Stimulated activated CD4-positive, alpha-beta T cell treated with anti-CD3 and anti-CD28 coated beads, TNF-alpha, amount 100 ng/mL, for 48 hours (primary cell): ENCODE measurements around the gene GRID2.

ENCODE experiments used
- DNase-seq, 3 donors: peaks; one replicate each; pipeline ENCODE4 v3.0.0-alpha.2; 2020; ENCODE audit warnings: low read depth in 3 of 3

The GRID2 gene

DNA sequence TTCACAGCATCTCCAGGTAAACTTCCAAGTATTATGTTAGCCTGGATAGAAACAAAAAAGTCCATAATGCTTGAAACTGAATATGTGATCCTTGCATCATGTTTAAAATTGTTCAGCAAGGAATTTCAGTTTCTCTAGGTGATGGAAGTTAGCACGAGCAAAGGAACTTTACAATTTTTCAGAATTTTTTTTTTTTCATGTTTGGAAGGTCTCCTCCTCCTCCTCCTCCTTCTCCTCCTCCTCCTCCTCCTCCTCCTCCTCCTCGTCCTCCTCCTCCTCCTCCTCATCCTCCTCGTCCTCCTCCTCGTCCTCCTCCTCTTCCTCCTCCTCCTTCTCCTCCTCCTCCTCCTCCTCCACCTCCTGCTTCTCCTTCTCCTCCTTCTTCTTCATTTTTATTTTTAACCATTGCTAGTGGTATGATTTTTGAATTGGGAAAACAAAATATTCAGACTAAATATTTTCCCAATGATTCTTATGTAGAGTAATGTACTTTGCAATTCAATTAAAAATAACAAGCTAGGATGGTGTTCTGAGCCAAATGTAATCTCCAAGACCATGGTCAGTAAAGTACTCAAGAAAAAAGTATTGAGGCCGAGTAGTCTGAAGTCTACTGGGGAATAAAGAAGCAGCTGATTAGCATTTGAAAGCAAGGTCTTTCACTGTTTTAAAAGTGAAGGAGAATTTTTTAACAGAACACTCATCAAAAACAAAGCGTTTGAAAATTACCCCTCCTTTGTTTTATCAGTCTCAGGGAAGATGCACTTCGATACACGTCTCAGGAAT is 1103.9 kb downstream of the GRID2 start:
- DNase-seq = no peak

DNA sequence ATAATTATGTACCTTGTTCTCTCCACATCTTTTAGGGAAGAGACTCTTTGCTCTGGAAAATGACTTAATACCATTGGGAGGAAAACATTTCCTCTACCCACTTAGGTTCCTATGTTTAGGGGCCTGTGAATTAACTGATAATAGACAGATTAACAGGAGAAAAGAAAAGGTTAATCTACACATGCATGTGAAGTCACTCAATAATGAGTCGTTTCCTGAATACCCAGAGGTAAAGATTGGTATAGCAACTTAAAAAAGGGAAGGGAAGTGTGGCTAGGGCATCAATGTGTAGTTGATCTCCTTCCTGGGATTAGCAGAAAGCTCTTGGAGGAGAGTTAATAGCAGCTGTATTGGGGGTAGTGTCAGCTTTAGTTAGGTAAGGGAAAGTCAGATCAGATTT is 1105.3 kb downstream of the GRID2 start:
- DNase-seq = no peak

DNA sequence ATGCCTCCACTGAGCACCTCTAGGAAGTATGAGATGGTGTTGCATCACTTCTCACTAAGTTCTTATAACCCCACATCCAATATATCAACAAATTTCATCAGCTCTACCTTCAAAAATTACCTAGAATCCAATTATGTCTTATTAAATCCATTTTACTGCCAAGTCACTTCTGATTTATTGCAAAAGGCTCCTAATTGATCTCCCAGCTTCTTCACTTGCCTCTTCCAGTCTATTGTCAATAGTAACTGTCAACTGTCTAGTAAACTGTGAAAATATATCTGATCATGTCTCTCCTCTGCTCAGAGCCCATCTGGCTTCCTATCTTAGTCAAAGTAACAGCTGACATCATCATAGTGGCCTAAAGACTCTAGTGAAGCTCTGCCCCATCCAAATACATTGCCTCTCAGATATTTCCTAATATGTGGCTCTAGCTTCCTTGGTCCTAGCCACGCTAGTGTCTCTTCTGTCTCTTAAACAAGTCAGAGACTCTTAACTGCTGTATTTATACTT is 1110.3 kb downstream of the GRID2 start:
- no peak for DNase-seq

GRCh38 chr4:93416344-93417128 is 1112.8 kb downstream of the GRID2 start:
- no peak for DNase-seq

DNA sequence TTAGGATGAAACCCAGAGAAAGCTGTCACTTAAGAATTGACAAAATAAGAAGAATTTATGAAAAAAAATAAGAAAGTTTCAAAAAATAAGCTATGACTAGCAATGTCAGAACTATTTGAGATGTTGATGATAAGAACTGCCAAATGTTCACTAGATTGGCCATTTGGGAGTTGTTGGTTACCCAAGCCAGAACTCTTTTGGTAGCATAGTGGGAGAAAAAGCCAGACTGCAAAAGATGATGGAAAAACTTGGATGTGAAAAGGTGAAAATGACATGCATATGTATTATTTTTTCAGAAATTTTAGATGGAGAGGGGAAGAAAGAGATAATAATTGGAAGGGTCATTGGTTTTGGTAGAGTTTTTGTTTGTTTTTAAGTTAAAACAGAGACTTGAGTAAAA is 1127.6 kb downstream of the GRID2 start:
- DNase-seq = no peak

- DNase-seq = no peak
Measured at GRCh38 chr4:93433840-93434239, 1130.1 kb downstream of the GRID2 start.

GRCh38 chr4:93436000-93436626 is 1132.3 kb downstream of the GRID2 start:
- no peak for DNase-seq

DNA sequence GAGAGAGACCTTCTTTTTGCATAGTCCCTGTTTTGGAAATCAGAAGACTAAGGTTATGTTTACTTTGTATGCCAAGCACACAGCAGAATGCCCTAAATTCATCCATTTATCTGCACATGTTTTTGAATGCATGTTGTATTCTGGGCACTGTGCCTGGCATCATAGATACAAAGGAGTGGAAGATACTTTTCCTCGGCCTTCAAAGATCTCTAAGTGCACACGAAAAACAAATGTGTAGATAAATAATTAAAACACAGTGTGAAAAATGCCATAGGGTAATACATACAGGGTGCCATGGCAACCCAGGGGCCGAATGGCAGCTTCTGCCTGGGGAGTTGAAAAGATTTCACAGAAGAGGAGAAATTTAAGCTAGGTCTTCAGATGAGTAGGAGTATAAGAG is 1134.2 kb downstream of the GRID2 start:
- no peak for DNase-seq

DNA sequence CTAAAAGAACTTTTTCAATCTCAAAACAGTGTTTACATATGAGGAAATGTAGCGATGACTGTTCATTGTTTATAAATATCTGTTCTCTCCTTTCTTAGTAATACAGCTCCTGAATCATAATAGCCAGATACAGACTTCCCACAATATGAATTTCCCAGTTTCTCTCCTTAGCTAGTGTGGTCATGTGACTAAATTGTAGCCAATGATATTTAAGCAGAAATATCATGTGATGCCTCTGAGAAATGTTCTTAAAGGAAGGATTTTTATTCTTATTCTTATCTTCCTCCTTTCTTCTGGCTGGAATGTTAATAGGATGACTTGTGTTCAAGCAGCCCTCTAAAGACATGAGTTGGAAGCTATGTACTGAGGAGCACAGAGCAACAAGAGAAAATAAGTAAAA is 1141.1 kb downstream of the GRID2 start:
- no peak for DNase-seq

DNA sequence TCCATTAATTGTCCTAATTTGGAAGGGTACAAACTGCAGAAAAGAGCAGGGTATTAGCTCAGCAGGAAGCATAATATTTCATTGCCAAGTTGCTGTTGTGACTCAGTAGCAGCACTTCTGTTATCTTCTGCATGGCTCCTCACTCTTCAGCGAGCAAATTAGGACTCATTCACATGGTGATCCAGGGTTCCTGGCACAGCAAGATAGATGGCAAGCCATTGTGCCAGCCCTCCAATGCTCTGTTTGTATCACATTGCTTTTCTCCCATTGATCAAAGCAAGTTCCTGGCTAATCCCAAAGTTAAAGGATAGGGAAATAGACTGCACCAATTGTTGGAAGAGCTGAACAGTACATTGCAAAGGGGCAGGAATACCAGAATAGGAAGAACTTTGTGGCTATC is 1142.3 kb downstream of the GRID2 start:
- DNase-seq = no peak

DNA sequence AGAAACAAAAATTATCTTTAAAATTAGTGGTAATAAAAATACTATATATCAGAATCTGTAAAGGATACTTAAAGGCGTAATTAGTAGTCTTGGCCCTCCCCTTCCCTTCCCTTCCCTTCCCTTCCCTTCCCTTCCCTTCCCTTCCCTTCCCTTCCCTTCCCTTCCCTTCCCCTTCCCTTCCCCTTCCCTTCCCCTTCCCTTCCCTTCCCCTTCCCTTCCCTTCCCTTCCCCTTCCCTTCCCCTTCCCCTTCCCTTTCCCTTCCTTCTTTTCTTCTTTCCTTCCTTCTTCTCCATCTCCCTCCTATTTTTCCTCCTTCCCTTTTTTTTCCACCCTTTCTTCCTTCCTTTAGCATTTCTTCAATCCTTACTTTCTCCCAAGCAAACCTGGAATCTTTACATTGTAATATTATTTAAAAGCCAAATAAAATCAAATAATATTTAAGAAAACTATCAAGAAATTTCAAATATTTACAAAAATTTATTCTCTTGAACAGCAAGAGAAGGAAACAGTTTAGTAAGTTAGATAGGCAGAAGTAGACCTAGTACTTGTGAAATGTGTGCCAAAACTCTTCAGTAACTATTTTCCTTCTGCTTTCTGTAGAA is 1145.0 kb downstream of the GRID2 start:
- DNase-seq = no peak

DNA sequence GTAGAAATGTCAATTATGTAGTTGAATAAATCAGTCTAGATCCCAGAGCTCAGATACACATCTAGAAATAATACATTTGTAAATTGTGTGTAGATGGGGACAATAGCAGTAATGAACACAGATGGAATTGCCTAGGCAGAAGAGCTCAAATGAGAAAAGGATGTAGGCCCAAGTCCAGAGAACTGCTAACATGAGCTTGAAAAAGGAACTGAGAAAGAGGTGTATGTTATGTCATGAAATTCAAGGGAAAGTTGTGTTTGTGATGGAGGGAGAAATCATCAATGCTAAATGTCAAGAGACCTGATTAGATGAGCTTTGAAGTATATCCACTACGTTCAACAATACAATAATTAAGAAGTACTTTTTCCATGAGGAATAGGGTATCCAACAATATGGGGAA is 1148.2 kb downstream of the GRID2 start:
- DNase-seq = no peak

DNA sequence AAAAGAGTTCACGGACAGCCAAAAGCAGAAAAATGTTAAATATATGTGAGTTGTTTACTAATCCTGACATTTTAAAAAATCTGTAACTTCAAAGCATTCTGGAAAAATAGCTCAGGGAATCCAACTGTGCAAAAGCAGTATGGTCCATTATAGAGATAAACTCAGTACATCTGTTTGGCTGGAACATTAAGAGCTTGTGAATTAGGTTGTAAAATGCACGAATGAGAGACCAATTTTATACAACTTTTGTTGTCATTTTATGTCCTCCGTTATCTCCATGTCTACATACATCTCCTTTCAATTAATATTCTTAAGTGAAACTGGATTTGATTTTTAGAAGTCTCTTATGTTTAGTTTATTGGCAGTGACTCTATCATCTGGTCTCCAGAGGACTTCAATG is 1157.8 kb downstream of the GRID2 start:
- no peak for DNase-seq

DNA sequence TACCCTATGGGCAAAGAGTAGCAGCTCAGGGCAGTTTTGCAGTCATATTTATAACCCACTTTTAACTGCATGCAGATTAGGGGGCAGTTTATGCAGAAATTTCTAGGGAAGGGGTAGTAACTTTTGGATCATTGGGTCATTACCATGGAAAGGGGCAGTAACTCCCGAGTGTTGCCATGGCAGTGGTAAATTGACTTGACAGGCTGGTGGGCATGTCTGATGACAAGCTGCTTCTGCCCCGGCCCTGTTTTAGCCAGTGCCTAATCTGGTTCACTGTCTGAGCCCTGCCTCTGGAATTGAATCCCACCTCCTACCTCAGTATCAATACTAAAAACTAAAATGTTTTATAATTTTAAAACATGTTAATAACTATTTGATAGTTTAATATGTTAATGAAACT is 1162.7 kb downstream of the GRID2 start:
- no peak for DNase-seq

- DNase-seq = no peak
Measured at GRCh38 chr4:93467484-93468155, 1163.9 kb downstream of the GRID2 start.

- DNase-seq = no peak
Measured at GRCh38 chr4:93469560-93469959, 1165.8 kb downstream of the GRID2 start.

GRCh38 chr4:93475730-93476129 is 1172.0 kb downstream of the GRID2 start:
- DNase-seq = no peak

GRCh38 chr4:93478805-93479204 is 1175.0 kb downstream of the GRID2 start:
- DNase-seq = no peak

- DNase-seq = no peak
Measured at GRCh38 chr4:93480452-93480851, 1176.7 kb downstream of the GRID2 start.

DNA sequence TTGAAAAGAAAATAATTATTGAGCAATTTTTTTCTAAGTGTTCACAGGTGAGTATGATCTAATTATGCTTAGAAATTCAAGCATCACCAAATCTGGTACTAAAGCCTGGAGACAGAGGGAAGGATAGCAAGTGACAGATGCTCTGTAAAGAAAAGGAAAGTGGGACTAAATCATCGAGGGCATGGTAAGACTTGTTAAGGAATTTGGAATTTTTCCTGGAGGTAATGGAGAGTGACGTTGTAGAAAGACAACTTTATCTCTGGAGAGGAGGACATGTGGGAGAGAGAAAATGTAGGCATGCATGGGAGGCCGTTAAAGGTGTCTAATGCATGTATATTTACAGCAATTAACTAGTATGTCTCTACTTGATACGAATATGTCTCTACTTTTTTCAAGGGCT is 1191.6 kb downstream of the GRID2 start:
- DNase-seq = no peak

DNA sequence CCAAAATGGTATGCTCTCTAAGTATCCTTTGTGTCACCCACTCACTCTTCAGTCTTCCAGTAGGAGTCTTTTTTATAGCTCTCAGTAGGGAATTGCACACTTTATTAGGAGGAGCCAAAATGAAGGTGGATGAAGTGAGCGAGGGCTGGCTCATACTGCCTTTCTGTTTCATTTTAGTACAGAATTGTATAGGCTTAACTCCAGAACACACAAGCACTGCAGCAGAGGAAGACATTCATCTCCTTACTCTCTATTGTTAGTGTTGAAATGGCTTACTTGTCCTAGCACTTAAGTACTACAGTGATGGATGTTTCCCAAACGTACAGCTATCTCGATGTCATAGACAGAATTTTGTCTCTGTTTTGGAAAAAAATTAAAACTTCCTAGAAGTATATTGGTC is 1197.5 kb downstream of the GRID2 start:
- no peak for DNase-seq

GRCh38 chr4:93501946-93502345 is 1198.2 kb downstream of the GRID2 start:
- no peak for DNase-seq
